Retinal pigment epithelial cell (primary cell): ENCODE measurements around the gene GPR62.
"Not testable (repeated sequence)": the region's sequence is repeated elsewhere in the genome, so short reads cannot be mapped to it uniquely, and the experiment has no call there.

Source experiments
- DNase-seq: peaks from one replicate; pipeline ENCODE4 v3.0.0-alpha.2; 2010; ENCODE audit warnings: low read depth
- H3K4me3 ChIP-seq: 2 replicates; pipeline ENCODE4 v1.5.1; 2011; ENCODE audit warnings: mild to moderate bottlenecking, low read length, control low read depth, moderate library complexity
- TF ChIP-seq, protein P1 (sequence below): conservative IDR thresholded peaks from 2 replicates; pipeline ENCODE4 v1.5.1; 2011; ENCODE audit warnings: low read depth, low read length, control low read depth, inconsistent platforms

GPR62 gene, protein sequence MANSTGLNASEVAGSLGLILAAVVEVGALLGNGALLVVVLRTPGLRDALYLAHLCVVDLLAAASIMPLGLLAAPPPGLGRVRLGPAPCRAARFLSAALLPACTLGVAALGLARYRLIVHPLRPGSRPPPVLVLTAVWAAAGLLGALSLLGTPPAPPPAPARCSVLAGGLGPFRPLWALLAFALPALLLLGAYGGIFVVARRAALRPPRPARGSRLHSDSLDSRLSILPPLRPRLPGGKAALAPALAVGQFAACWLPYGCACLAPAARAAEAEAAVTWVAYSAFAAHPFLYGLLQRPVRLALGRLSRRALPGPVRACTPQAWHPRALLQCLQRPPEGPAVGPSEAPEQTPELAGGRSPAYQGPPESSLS

DNA sequence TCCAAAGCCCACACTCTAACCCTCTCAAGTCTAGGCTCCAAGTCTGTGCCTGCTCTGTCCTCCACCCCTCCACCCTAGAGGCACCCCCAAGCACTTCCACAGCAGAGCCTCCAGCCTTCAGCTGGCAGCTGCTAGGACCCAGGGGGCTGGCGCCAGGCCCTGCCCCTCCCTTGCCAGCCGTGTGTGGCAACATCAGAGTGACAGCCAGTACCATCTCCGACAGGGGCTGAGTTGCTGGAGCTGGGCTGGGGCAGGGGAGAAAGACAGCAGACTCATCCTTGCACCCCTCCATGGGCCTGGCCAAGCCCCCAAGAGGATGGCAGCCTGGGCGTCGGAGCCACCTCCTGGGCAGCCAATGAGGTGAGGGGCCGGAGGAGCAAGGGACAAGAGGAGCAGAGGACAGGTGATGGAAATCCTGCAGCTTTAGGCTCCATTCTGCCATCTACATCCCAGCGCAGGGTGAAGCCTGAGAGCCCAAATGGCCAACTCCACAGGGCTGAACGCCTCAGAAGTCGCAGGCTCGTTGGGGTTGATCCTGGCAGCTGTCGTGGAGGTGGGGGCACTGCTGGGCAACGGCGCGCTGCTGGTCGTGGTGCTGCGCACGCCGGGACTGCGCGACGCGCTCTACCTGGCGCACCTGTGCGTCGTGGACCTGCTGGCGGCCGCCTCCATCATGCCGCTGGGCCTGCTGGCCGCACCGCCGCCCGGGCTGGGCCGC lies at the start of gene GPR62:
Gene GPR62 (plus strand): TSS at position 207 of the 718 bp plus-strand sequence. CDS start 272 bp downstream, at position 479.
- no peak for DNase-seq
- TF ChIP-seq, protein P1, sequence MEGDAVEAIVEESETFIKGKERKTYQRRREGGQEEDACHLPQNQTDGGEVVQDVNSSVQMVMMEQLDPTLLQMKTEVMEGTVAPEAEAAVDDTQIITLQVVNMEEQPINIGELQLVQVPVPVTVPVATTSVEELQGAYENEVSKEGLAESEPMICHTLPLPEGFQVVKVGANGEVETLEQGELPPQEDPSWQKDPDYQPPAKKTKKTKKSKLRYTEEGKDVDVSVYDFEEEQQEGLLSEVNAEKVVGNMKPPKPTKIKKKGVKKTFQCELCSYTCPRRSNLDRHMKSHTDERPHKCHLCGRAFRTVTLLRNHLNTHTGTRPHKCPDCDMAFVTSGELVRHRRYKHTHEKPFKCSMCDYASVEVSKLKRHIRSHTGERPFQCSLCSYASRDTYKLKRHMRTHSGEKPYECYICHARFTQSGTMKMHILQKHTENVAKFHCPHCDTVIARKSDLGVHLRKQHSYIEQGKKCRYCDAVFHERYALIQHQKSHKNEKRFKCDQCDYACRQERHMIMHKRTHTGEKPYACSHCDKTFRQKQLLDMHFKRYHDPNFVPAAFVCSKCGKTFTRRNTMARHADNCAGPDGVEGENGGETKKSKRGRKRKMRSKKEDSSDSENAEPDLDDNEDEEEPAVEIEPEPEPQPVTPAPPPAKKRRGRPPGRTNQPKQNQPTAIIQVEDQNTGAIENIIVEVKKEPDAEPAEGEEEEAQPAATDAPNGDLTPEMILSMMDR, result no peak
- H3K4me3 ChIP-seq, result no peak within 1 kb of the TSS

DNA sequence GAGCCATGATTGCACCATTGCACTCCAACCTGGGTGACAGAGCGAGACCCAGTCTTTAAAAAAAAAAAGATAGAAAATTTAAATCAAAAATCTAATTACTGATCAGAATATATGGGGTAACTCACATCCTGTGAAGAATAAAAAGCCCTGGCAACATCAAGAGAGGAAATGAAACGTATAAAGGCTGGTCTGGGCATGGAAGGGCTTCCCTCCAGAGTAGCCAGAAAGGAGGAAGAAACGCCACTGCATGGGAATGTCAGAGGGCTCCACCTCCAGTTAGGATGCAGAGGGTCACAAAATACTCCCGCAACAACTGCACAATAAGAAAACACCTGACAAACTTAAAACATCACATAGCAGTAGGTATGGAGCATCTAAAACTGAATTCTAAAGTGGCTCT lies 47.2 kb upstream of the GPR62 start:
- H3K4me3 ChIP-seq, result no peak overlapping the region
- no peak for DNase-seq
- TF ChIP-seq, protein P1, result no peak

DNA sequence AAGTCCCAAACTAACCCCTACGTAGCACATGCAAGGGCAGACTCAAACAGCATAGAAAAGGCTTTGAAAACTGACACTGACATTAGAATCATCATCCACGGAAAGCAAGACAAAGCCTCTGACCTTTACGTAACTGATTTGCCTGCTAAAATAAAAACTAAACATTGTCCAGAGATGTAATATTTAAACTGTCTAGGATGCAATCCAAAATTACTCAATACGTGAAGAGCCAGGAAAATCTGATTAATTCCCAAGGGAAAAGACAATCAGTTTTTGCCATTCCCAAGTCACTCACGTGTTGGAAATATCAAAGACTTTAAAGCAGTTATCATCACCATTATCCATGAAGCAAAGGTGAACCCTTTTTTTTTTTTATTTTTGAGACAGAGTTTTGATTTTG lies 38.8 kb upstream of the GPR62 start:
- no peak for DNase-seq
- H3K4me3 ChIP-seq, result no peak overlapping the region
- TF ChIP-seq, protein P1, result no peak

DNA sequence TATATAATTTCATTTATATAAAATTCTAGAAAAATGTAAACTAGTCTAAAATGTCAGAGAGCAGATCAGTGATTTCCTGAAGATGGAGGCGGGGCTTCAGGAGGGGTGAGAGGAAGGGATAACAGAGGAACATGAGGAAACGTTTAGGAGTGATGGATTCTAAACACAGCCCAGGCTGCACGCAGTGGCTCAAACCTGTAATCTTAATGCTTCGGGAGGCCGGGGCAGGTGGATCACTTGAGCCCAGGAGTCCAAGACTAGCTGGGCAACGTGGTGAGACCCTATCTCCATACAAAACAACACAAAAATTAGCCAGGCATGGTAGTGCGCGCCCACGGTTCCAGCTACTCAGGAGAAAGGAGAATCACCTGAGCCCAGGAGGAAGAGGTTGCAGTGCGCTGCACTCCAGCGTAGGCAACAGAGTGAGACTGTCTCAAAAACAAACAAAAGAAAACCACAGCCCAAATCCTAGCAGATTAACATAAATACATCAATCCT lies 34.1 kb upstream of the GPR62 start:
- no peak overlapping the region for H3K4me3 ChIP-seq
- DNase-seq, result no peak
- TF ChIP-seq, protein P1, result no peak

DNA sequence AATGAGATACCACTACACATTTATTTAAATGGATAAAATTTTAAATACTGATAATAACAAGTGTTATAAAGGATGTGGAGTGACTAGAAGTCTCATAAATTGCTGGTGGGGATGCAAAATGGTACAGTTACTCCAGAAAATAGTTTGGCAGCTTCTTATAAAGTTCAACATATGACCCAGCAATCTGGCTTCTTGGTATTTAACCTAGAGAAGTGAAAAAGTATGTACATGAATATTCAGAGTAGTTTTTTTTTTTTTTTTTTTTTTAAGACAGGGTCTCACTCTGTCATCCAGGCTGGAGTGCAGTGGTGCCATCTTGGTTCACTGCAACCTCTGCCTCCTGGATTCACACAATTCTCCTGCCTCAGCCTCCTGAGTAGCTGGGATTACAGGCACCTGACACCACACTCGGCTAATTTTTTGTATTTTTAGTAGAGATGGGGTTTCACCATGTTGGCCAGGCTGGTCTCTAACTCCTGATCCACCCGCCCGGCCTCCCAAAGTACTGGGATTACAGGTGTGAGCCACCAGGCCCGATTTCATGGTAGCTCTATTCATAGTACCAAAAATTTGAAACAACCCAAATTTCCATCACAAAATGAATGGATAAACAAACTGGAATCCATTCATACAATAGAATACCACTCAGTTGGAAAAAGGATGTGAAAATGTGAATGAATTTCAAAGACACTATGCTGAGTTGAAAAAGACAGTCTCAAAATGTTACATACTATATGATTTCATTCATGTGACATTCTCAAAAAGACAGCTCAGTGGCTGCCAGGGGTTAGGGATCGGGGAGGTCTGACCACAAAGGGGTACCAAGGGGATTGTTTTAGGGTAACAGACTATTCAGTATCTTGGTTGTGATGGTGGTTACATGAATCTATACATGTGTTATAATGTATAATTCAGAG lies 27.9 kb upstream of the GPR62 start:
- no peak overlapping the region for H3K4me3 ChIP-seq
- TF ChIP-seq, protein P1, result no peak

DNA sequence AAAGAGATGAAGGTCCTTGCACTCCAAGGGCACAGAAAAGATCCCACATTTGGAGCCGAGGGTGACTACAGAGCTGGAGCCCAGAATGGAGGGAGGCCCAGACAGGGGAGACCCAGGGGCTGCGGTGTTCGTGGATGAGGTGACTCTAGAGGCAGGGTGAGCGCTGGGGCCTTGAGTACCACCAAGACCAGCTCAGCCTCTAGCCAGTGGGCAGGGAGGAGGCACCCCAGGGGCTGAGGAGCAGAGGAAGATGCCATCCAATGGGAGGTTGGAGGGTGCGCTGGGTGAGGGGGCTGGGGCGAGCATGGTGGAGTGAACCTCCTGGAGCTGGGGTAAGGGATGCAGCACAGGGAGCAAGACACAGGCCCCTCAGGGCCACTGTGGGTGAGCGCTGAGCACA lies 26.7 kb upstream of the GPR62 start:
- DNase-seq, result no peak
- no peak overlapping the region for H3K4me3 ChIP-seq
- TF ChIP-seq, protein P1, result no peak

More for the DNA sequence above, 27.9 kb upstream of the GPR62 start:
- no peak for DNase-seq

DNA sequence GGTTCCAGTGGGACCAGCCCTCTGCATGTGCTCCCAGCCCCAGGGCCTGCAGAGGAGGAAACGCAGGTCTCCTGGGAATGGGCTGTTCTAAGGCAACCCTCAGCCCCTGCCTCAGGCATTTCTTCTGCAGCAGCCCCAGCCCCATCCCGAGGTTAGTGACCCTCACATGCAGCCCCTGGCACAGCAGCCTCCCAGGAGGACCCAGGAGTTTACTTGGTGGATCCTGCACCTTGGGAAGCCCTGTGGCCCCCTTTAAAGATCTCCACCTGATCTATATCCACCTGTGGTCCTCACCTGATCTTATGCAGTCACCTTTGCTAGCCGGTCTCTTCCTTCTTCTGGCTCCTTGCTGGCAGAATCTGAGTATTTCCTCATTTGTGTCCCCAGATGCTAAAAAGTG lies 26.2 kb upstream of the GPR62 start:
- not testable (repeated sequence) for H3K4me3 ChIP-seq, DNase-seq
